Gastrocnemius medialis (tissue), 4 donors: ENCODE measurements around the gene DTD1.

ENCODE experiments used
- POLR2A ChIP-seq, 2 donors: fragments of 450-650 bp; IDR thresholded peaks; one replicate each; pipeline ENCODE4 v1.6.1; 2017; ENCODE audit warnings: antibody characterized with exemption in 2 of 2, mild to moderate bottlenecking in 2 of 2, moderate library complexity in 2 of 2
- TF ChIP-seq, protein P1 (sequence below), 5 experiments: fragments of 450-650 bp in 3 of 5; fragments of 200-600 bp in 2 of 5; sonication (generic) in 2 of 5; IDR thresholded peaks in 4 of 5; conservative IDR thresholded peaks in 1 of 5; 1 replicate in 4 of 5; 2 replicates in 1 of 5; pipeline ENCODE4 v1.5.1; 2016 to 2019; ENCODE audit warnings: antibody characterized with exemption in 5 of 5, mild to moderate bottlenecking in 3 of 5, moderate library complexity in 3 of 5

DNA sequence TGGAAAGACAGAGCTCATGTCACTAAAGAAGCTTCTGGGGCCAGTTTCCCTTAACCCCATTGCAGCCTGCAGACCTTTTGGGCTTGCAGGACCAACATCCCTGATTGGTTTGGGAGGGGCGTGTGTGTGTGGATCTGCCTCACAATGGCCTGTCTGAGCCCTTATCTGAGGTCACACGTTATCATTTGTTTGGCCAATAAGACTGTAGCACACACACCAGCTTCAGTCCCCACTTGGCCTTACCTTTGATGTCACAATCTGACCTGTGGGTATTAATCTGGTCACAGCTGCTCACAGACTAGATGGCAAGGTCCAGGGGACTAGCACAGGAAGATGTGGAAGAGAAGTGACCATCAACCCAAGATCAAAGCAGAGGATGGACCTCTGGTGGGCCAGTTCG lies 225.6 kb downstream of the DTD1 start, which contains the start of gene SCP2D1:
- TF ChIP-seq, protein P1, sequence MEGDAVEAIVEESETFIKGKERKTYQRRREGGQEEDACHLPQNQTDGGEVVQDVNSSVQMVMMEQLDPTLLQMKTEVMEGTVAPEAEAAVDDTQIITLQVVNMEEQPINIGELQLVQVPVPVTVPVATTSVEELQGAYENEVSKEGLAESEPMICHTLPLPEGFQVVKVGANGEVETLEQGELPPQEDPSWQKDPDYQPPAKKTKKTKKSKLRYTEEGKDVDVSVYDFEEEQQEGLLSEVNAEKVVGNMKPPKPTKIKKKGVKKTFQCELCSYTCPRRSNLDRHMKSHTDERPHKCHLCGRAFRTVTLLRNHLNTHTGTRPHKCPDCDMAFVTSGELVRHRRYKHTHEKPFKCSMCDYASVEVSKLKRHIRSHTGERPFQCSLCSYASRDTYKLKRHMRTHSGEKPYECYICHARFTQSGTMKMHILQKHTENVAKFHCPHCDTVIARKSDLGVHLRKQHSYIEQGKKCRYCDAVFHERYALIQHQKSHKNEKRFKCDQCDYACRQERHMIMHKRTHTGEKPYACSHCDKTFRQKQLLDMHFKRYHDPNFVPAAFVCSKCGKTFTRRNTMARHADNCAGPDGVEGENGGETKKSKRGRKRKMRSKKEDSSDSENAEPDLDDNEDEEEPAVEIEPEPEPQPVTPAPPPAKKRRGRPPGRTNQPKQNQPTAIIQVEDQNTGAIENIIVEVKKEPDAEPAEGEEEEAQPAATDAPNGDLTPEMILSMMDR (IDR thresholded peaks at IDR 0.05 in 4 of 5, conservative IDR thresholded peaks at IDR 0.05 in 1 of 5): no peak
- no peak for TF ChIP-seq POLR2A (IDR thresholded peaks at IDR 0.05)
